GM12878 (cell line): Measurements from ENCODE around the gene CDC37. TPM values are rescaled to one million over a fixed set of nuclear protein-coding genes. Genes with fewer than 3 reads are reported as not detected.

Experiments
- ATAC-seq: fragments of 200-7000 bp; cut with Tn5 transposase; 3 replicates; pipeline ENCODE4 v1.9.1; 2020; ENCODE audit warnings: mild to moderate bottlenecking, moderate library complexity
- BruUV-seq: library from RNA; stranded (reverse); fragments of 400-500 nt; replicated peaks from 2 replicates; lab custom pipeline; 2021; lab: Mats Ljungman, UMichigan
- CTCF ChIA-PET: fragments of 300-600 bp; sonication (Branson Sonifier 250); formaldehyde crosslinking; extraction: SDS; loops from one replicate; lab custom pipeline; 2021; ENCODE audit warnings: inconsistent platforms; lab: Yijun Ruan, JAX
- POLR2A ChIA-PET: fragments of 350-600 bp; formaldehyde crosslinking; extraction: SDS; loops from one replicate; lab custom pipeline; 2021; ENCODE audit warnings: inconsistent platforms; lab: Charles Lee
- RAD21 ChIA-PET: fragments of 300-600 bp; sonication (Branson Sonifier 250); formaldehyde crosslinking; loops from one replicate; lab custom pipeline; 2023; ENCODE audit warnings: antibody characterized with exemption; ENCODE audit not compliant: unreplicated experiment; lab: Charles Lee
- SMC1A ChIA-PET: fragments of 300-600 bp; sonication (Branson Sonifier 250); formaldehyde crosslinking; loops from one replicate; lab custom pipeline; 2023; ENCODE audit not compliant: unreplicated experiment, uncharacterized antibody; lab: Charles Lee
- DNase-seq: peaks from one replicate; pipeline ENCODE4 v3.0.0-alpha.2; 2011; ENCODE audit warnings: low read depth, low spot score
- FAIRE-seq: peaks from 3 replicates; lab custom pipeline; 2011; peaks lifted over from hg19 to GRCh38; lab: Jason Lieb, UNC
- H2AFZ ChIP-seq: 2 replicates; pipeline ENCODE4 v1.6.0; 2011; ENCODE audit warnings: low read depth, low read length, control low read depth; ENCODE audit not compliant: control insufficient read depth
- H3K27ac ChIP-seq: 2 replicates; pipeline ENCODE4 v1.5.1; 2011; ENCODE audit warnings: control low read depth; ENCODE audit not compliant: control insufficient read depth, insufficient read depth
- H3K27me3 ChIP-seq, 2 experiments: replicated peaks in 1 of 2; 2 replicates each; pipeline versions ENCODE4 v1.6.0 to v1.6.1; 2011; ENCODE audit warnings: low read length in 1 of 2; ENCODE audit not compliant: control insufficient read depth in 2 of 2, insufficient read depth in 2 of 2
- H3K36me3 ChIP-seq, 2 experiments: 2 replicates each; pipeline ENCODE4 v1.5.1; 2011; ENCODE audit warnings: low read length in 1 of 2; ENCODE audit not compliant: control insufficient read depth in 2 of 2, insufficient read depth in 2 of 2
- H3K4me1 ChIP-seq: 2 replicates; pipeline ENCODE4 v1.6.1; 2011; ENCODE audit warnings: mild to moderate bottlenecking, low read length, moderate library complexity, mixed read lengths; ENCODE audit not compliant: control insufficient read depth, insufficient read depth
- H3K4me2 ChIP-seq: 2 replicates; pipeline ENCODE4 v1.6.0; 2011; ENCODE audit warnings: control low read depth; ENCODE audit not compliant: control insufficient read depth, insufficient read depth
- H3K4me3 ChIP-seq: fragments of 200-600 bp; sonication (generic); 2 replicates; pipeline ENCODE4 v1.5.1; 2016
- H3K79me2 ChIP-seq: 2 replicates; pipeline ENCODE4 v1.6.0; 2011; ENCODE audit warnings: low read length; ENCODE audit not compliant: control insufficient read depth, insufficient read depth
- H3K9ac ChIP-seq: 2 replicates; pipeline ENCODE4 v1.8.0; 2011; ENCODE audit warnings: low read length, control low read depth, mixed read lengths; ENCODE audit not compliant: control insufficient read depth, insufficient read depth
- H3K9me3 ChIP-seq: replicated peaks from 3 replicates; pipeline ENCODE4 v1.5.1; 2011; ENCODE audit warnings: mild to moderate bottlenecking, low read length; ENCODE audit not compliant: control insufficient read depth, insufficient read depth
- H4K20me1 ChIP-seq: 2 replicates; pipeline ENCODE4 v1.6.0; 2011; ENCODE audit not compliant: control insufficient read depth, insufficient read depth
- ATF2 ChIP-seq: IDR thresholded peaks from 2 replicates; pipeline ENCODE4 v1.6.1; 2012; ENCODE audit warnings: low read length, inconsistent platforms
- BCLAF1 ChIP-seq: fragments of 450-650 bp; IDR thresholded peaks from 2 replicates; pipeline ENCODE4 v1.6.1; 2017; ENCODE audit warnings: antibody characterized with exemption, mild to moderate bottlenecking, moderate library complexity
- BHLHE40 ChIP-seq, 2 experiments: fragments of 450-650 bp in 1 of 2; IDR thresholded peaks; 2 replicates each; pipeline ENCODE4 v1.6.1; 2011 to 2017; ENCODE audit warnings: low read depth in 2 of 2, borderline replicate concordance in 1 of 2, improper control_type of control experiment in 1 of 2, low read length in 1 of 2, mild to moderate bottlenecking in 1 of 2
- PKNOX1 ChIP-seq: fragments of 450-650 bp; IDR thresholded peaks from 2 replicates; pipeline ENCODE4 v1.6.1; 2016; ENCODE audit warnings: mild to moderate bottlenecking
- POLR2A ChIP-seq: IDR thresholded peaks from 2 replicates; pipeline ENCODE4 v1.6.1; 2011; ENCODE audit warnings: low read depth, mild to moderate bottlenecking, low read length
- POLR2AphosphoS5 ChIP-seq: IDR thresholded peaks from 2 replicates; pipeline ENCODE4 v1.6.1; 2011; ENCODE audit warnings: mild to moderate bottlenecking, low read length, inconsistent platforms
- SMARCA5 ChIP-seq: fragments of 450-650 bp; IDR thresholded peaks from 2 replicates; pipeline ENCODE4 v1.6.1; 2017; ENCODE audit warnings: mild to moderate bottlenecking
- ZBTB33 ChIP-seq: fragments of 450-650 bp; IDR thresholded peaks from 2 replicates; pipeline ENCODE4 v1.6.1; 2017; ENCODE audit warnings: mild to moderate bottlenecking
- ZNF622 ChIP-seq: fragments of 450-650 bp; IDR thresholded peaks from 2 replicates; pipeline ENCODE4 v1.6.1; 2017; ENCODE audit warnings: mild to moderate bottlenecking, inconsistent platforms
- ZSCAN29 ChIP-seq: fragments of 450-650 bp; IDR thresholded peaks from 2 replicates; pipeline ENCODE4 v1.6.1; 2017; ENCODE audit warnings: mild to moderate bottlenecking, moderate library complexity
- WGBS: methylation state at CpG from one replicate; pipeline ENCODE4 v1.1.6; 2016; ENCODE audit warnings: low lambda C conversion rate; ENCODE audit not compliant: insufficient replicate concordance, insufficient coverage; ENCODE audit errors: missing lambda C conversion rate; 5-methylcytosine and 5-hydroxymethylcytosine counted together
- in situ Hi-C: fragments of 300-500 bp; cut with MboI; formaldehyde crosslinking; loops from 9 replicates; pipeline ENCODE4 v1.14.3; 2018; ENCODE audit warnings: mixed read lengths
- intact Hi-C: fragments of 100-400 bp; cut with micrococcal nuclease; formaldehyde crosslinking; loops from one replicate; pipeline ENCODE4 v1.14.2; 2022; ENCODE audit not compliant: unreplicated experiment
- polyA plus RNA-seq, 11 experiments: library from polyadenylated mRNA; depleted of rRNA in 4 of 11; unstranded in 6 of 11; stranded (reverse) in 5 of 11; fragments of >200 nt; fragmentation: Nextera tagmentation in 4 of 11; fragmentation: Illumina TruSeq in 1 of 11; extraction: Ambion mirVana in 4 of 11; extraction: Trizol in 1 of 11; gene quantifications; 1 replicate in 1 of 11; 2 replicates in 10 of 11; pipeline versions ENCODE4 v1.2.1 to v1.2.3, GENCODE V29; 2011 to 2016; ENCODE audit warnings: inconsistent platforms in 2 of 11, missing spikeins in 2 of 11, low read depth in 1 of 11
- total RNA-seq, 4 experiments: library from RNA; depleted of rRNA in 3 of 4; stranded (reverse); fragments of >200 nt in 3 of 4; fragmentation: Illumina TruSeq in 1 of 4; extraction: Trizol in 1 of 4; gene quantifications; 2 replicates each; pipeline versions ENCODE4 v1.2.1 to v1.2.3, GENCODE V29; 2013 to 2021

The CDC37 gene
- total and polyA plus RNA-seq, 10 of the 15 experiments (the other 5 are each of a cell fraction or from before 2014, with no cell fraction given) = 4.7 to 265 (median 176) TPM

GRCh38 chr19:10361569-10362011 is 41.8 kb downstream of the CDC37 start:
- BruUV-seq = no TSS peak
- no peaks in the 10 kb centered on the region for H3K4me1 ChIP-seq
- intact Hi-C loops = no loop called here
- H3K4me3 ChIP-seq = no peak overlapping the region
- H3K27me3 ChIP-seq = no peaks in the 10 kb centered on the region
- no peaks in the 10 kb centered on the region for H3K9me3 ChIP-seq
- H3K79me2 ChIP-seq = no peaks in the 10 kb centered on the region; the same call in 1 of the 2 replicates
- H3K4me2 ChIP-seq = no peak overlapping the region
- no peak; the same call in 2 of the 3 replicates for ATAC-seq
- ChIA-PET SMC1A (no interaction called here), RAD21 (interaction anchor here (0.6 kb wide), 1 partner anchor 14 kb away, joined by 3 read pairs; no protein-coding TSS in a partner anchor), POLR2A (interaction anchor here (0.5 to 1.2 kb wide), 3 partner anchors 91 to 213 kb away, joined by 3 to 4 read pairs (median 4); partner anchors contain the start of gene ICAM1), CTCF (interaction anchor here (0.7 kb wide), 1 partner anchor 502 kb away, joined by 3 read pairs; no protein-coding TSS in a partner anchor)
- H4K20me1 ChIP-seq = no peaks in the 10 kb centered on the region; the same call in 1 of the 2 replicates
- H2AFZ ChIP-seq = no peak overlapping the region
- FAIRE-seq = no peak
- in situ Hi-C loops = no loop called here
- peaks cover 24 to 46% of the 10 kb centered on the region in 2 experiments for H3K36me3 ChIP-seq
- no peak overlapping the region for H3K9ac ChIP-seq
- H3K27ac ChIP-seq = no peak overlapping the region
- TF ChIP-seq POLR2A (peak; percentile 65), POLR2AphosphoS5 (0 out of 2 replicates have a peak, but pooled peaks have one; percentile 21), ZSCAN29 (no peak), ZNF622 (no peak), ATF2 (no peak)
- WGBS = 92% methylated on average over 14 of the region's 16 CpGs
- DNase-seq = no peak

- ChIA-PET RAD21 (no interaction called here), CTCF (no interaction called here), POLR2A (no interaction called here), SMC1A (no interaction called here)
- Histone ChIP-seq H3K4me2 (no peak overlapping the region), H3K27ac (no peak overlapping the region), H3K4me1 (no peaks in the 10 kb centered on the region), H2AFZ (no peak overlapping the region), H3K9me3 (no peaks in the 10 kb centered on the region; the same call in 2 of the 3 replicates), H3K79me2 (no peaks in the 10 kb centered on the region), H3K27me3 (no peaks in the 10 kb centered on the region), H3K36me3 (peaks cover 18 to 40% of the 10 kb centered on the region in 2 experiments; a peak in 3 of 4 replicates), H3K9ac (no peak overlapping the region), H3K4me3 (no peak overlapping the region), H4K20me1 (peaks cover 2% of the 10 kb centered on the region; the same call in 1 of the 2 replicates)
- ATAC-seq (no peak), DNase-seq (no peak), FAIRE-seq (no peak)
- BruUV-seq = no TSS peak
- intact Hi-C loops = no loop called here
- 98% methylated on average over 11 of the region's 12 CpGs for WGBS
- in situ Hi-C loops = no loop called here
- TF ChIP-seq BHLHE40 (IDR thresholded peaks at IDR 0.05; ENCODE audit: borderline replicate concordance in 1 of 2, low read depth in 2 of 2, low read length in 1 of 2) (no peak), BCLAF1 (no peak), SMARCA5 (no peak), ZBTB33 (no peak), PKNOX1 (no peak)
Observed at GRCh38 chr19:10356431-10356830, 46.9 kb downstream of the CDC37 start.
